BLaER1 treated with 17β-estradiol and CSF1 and Interleukin-3, amounts not matched to agents 10 nM and 100 nM (cell line): Measurements from ENCODE around the gene LYAR.
A peak's percentile ranks its signal among the peaks of the same experiment; 100 is the strongest.
"Not testable (repeated sequence)": the region's sequence is repeated elsewhere in the genome, so short reads cannot be mapped to it uniquely, and the experiment has no call there.

ENCODE experiments used
- H3K27ac ChIP-seq, 11 experiments: shearing (Covaris generic); formaldehyde crosslinking; 2 replicates each; pipeline ENCODE4 v1.8.1; 2022
- H3K27me3 ChIP-seq, 11 experiments: shearing (Covaris generic); formaldehyde crosslinking; 2 replicates each; pipeline ENCODE4 v1.8.1; 2022
- H3K36me3 ChIP-seq, 11 experiments: shearing (Covaris generic); formaldehyde crosslinking; 2 replicates each; pipeline ENCODE4 v1.8.1; 2022
- H3K4me1 ChIP-seq, 10 experiments: shearing (Covaris generic); formaldehyde crosslinking; 2 replicates each; pipeline ENCODE4 v1.8.1; 2022
- H3K4me2 ChIP-seq, 11 experiments: shearing (Covaris generic); formaldehyde crosslinking; 2 replicates each; pipeline ENCODE4 v1.8.1; 2022
- H3K4me3 ChIP-seq, 10 experiments: shearing (Covaris generic); formaldehyde crosslinking; 2 replicates each; pipeline ENCODE4 v1.8.1; 2022
- H3K9ac ChIP-seq, 11 experiments: shearing (Covaris generic); formaldehyde crosslinking; 2 replicates each; pipeline ENCODE4 v1.8.1; 2022
- H3K9me3 ChIP-seq, 11 experiments: shearing (Covaris generic); formaldehyde crosslinking; replicated peaks in 1 of 11; 2 replicates each; pipeline ENCODE4 v1.8.1; 2022
- H4K20me1 ChIP-seq, 11 experiments: shearing (Covaris generic); formaldehyde crosslinking; 2 replicates each; pipeline ENCODE4 v1.8.1; 2022
- Cebpa-rat ChIP-seq, 11 experiments: shearing (Covaris generic); IDR thresholded peaks; 2 replicates each; pipeline ENCODE4 v1.8.1; 2022

LYAR gene

DNA sequence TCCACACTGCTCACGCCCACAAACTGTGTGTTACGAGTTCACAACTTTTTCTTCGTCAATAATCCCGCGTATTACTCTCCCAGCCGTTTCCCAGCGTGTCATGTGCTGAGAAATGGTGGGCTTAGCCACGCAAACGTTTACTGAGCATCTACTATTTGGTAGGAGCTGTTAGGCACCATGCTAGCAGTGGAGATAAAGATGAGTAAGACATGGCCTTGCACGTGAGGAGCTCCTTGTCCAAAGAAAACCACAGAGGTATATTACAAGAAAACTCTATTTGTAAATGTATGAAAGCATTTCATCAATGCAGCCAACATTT, 41.1 kb downstream of the LYAR start:
- H4K20me1 ChIP-seq = no peaks in the 10 kb centered on the region
- H3K27me3 ChIP-seq = peaks cover 3 to 33% (median 29%) of the 10 kb centered on the region in 11 experiments; a peak in 20 of 22 replicates
- H3K4me2 ChIP-seq = peak overlapping the region; percentile 61 to 86 (median 72)
- no peak for TF ChIP-seq Cebpa-rat (IDR thresholded peaks at IDR 0.05)
- peak overlapping the region; percentile 64 to 81 (median 72) for H3K4me3 ChIP-seq
- peak overlapping the region in 10 of 11 experiments; percentile 82 to 90 (median 85); a peak in 20 of 22 replicates for H3K9ac ChIP-seq
- H3K36me3 ChIP-seq = peaks cover 0 to 20% (median 11%) of the 10 kb centered on the region in 11 experiments; a peak in 12 of 22 replicates
- peaks cover 0 to 6% (median 0%) of the 10 kb centered on the region in 11 experiments; a peak in 2 of 22 replicates for H3K9me3 ChIP-seq
- H3K4me1 ChIP-seq = peaks cover 6 to 19% (median 10%) of the 10 kb centered on the region in 10 experiments; a peak in 17 of 20 replicates
- H3K27ac ChIP-seq = peak overlapping the region in 10 of 11 experiments; percentile 76 to 89 (median 82); a peak in 19 of 22 replicates

DNA sequence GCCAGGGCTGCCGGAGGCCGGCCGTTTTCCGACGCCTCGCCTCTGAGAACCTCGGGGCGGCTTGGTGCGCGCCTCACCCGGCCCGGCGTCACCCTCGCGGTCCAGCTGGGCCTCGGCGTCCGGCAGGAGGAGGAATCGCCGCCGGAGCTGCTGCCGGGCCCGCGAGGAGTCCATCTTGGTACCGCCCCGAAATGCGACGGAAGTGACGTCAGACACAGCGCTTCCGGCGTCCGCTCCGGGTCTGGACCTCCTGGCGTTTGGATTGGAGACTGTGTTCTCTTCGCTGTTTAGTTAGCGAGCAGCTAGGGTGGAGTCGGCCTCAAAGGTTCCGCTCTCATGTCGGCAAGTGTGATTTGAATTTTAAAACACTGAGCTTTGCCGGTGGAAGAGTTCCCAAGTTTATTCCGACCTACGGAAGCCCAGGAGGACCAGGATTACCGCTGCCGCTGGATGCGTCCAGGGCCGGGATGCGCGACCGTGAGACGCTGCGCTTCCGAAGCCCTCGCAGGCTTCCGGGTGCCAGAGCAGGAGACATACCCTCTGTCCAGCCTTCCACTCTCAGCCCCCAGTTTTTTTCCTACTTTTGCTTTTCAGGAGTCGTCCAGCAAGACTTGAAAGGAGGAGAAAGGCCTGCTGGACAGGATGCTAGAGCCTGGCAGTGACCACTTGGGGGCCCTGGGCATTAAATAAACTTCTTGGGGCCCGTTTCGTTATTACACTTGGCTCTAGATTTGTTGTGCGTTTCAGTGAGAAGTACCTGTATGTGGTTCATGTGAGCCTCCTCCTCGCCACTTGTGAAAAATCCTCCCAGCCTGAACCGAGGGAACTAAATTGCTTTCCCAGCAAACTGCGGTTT, 41.7 kb downstream of the LYAR start, which contains the start of gene TMEM128:
TSS of gene TMEM128 (minus strand) at position 195 of the 856 bp plus-strand sequence. CDS start at position 174, 21 bp downstream.
- Histone ChIP-seq H4K20me1 (no peaks in the 10 kb centered on the region), H3K9ac (peak within 1 kb of the TSS; percentile 79 to 90 (median 85)), H3K27me3 (peaks cover 3 to 33% (median 29%) of the 10 kb centered on the region in 11 experiments; a peak in 20 of 22 replicates), H3K9me3 (peaks cover 0 to 6% (median 0%) of the 10 kb centered on the region in 11 experiments; a peak in 2 of 22 replicates), H3K27ac (peak within 1 kb of the TSS; percentile 76 to 89 (median 81)), H3K4me1 (peaks cover 6 to 19% (median 10%) of the 10 kb centered on the region in 10 experiments; a peak in 17 of 20 replicates), H3K36me3 (peaks cover 0 to 25% (median 15%) of the 10 kb centered on the region in 11 experiments; a peak in 12 of 22 replicates), H3K4me3 (peak within 1 kb of the TSS; percentile 64 to 81 (median 72)), H3K4me2 (peak within 1 kb of the TSS; percentile 61 to 86 (median 72))
- TF ChIP-seq Cebpa-rat (IDR thresholded peaks at IDR 0.05) = no peak

DNA sequence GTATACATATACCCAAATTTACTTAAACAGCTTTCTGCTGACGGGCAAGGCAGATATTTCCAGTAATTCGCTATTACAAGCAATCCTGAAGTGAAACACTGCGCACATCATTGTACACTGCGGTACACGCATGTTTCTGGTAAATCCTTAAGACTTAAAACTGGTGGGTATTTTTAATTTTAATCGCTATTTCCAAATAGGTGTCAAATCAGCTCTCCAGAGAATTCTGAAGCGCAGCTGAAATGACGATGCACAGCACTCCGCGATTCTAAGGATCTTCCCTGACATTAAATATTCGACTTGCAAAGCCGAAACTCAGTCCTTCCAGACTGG, 42.3 kb downstream of the LYAR start:
- peaks cover 0 to 6% (median 0%) of the 10 kb centered on the region in 11 experiments; a peak in 2 of 22 replicates for H3K9me3 ChIP-seq
- peak overlapping the region; percentile 61 to 86 (median 72) for H3K4me2 ChIP-seq
- H3K4me1 ChIP-seq = peaks cover 6 to 19% (median 10%) of the 10 kb centered on the region in 10 experiments; a peak in 17 of 20 replicates
- H3K27ac ChIP-seq = peak overlapping the region; percentile 76 to 89 (median 81)
- H4K20me1 ChIP-seq = no peaks in the 10 kb centered on the region
- no peak for TF ChIP-seq Cebpa-rat (IDR thresholded peaks at IDR 0.05)
- peak overlapping the region; percentile 64 to 81 (median 72) for H3K4me3 ChIP-seq
- H3K36me3 ChIP-seq = peaks cover 0 to 28% (median 15%) of the 10 kb centered on the region in 11 experiments; a peak in 12 of 22 replicates
- H3K27me3 ChIP-seq = peaks cover 3 to 33% (median 29%) of the 10 kb centered on the region in 11 experiments; a peak in 20 of 22 replicates
- peak overlapping the region; percentile 79 to 90 (median 85) for H3K9ac ChIP-seq

DNA sequence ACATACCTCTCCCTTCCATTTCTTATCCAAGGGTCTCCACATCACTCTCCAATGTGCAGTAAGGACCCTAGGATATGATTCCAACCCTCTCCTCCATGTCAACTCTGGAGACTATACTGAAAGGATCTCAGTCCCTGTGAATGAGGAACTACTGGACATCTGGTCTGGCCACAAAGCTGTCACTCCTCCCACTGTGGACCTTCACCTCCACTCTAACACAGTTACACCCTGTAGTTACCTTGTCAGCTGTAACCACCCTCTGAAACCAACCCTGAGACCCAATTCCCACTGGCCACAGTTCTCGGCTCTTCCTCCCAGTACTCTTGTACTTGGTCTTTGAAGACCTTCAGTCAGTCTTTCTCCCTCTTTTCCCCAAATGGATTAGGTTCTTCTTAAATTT, 44.8 kb downstream of the LYAR start:
- peaks cover 0 to 45% (median 18%) of the 10 kb centered on the region in 11 experiments; a peak in 14 of 22 replicates for H3K36me3 ChIP-seq
- TF ChIP-seq Cebpa-rat (IDR thresholded peaks at IDR 0.05) = no peak
- no peak overlapping the region; a peak in 1 of 22 replicates for H3K4me2 ChIP-seq
- peaks cover 6 to 19% (median 10%) of the 10 kb centered on the region in 10 experiments; a peak in 17 of 20 replicates for H3K4me1 ChIP-seq
- H3K9ac ChIP-seq = no peak overlapping the region
- peaks cover 0 to 6% (median 0%) of the 10 kb centered on the region in 11 experiments; a peak in 2 of 22 replicates for H3K9me3 ChIP-seq
- H3K27me3 ChIP-seq = peaks cover 3 to 33% (median 29%) of the 10 kb centered on the region in 11 experiments; a peak in 20 of 22 replicates
- H3K4me3 ChIP-seq = no peak overlapping the region
- H4K20me1 ChIP-seq = no peaks in the 10 kb centered on the region
- H3K27ac ChIP-seq = no peak overlapping the region

DNA sequence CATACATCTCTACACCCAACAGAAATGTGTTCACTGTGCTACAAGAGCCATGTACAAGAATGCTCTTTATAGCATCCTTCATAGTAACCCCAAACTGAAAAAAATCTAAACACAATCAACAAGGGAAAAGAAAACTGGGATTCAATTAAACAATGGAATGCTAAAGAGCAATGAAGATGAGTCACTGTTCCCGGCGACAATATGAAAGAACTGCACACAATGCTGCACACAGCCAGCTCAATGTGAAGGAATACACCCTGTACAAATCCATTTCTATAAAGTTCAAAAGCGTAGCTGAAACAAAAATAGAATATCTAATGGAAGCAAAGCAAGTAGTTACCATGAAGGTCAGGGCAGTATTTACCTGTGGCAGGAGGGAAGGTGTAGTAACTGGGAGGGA, 50.4 kb downstream of the LYAR start:
- Histone ChIP-seq H3K4me1 (peaks cover 0 to 12% (median 0%) of the 10 kb centered on the region in 10 experiments; a peak in 2 of 20 replicates), H3K36me3 (peaks cover 0 to 66% (median 16%) of the 10 kb centered on the region in 11 experiments; a peak in 13 of 22 replicates)
- not testable (repeated sequence) for H3K27me3 ChIP-seq, H3K27ac ChIP-seq, H4K20me1 ChIP-seq, H3K9me3 ChIP-seq, H3K4me2 ChIP-seq, H3K9ac ChIP-seq, H3K4me3 ChIP-seq

DNA sequence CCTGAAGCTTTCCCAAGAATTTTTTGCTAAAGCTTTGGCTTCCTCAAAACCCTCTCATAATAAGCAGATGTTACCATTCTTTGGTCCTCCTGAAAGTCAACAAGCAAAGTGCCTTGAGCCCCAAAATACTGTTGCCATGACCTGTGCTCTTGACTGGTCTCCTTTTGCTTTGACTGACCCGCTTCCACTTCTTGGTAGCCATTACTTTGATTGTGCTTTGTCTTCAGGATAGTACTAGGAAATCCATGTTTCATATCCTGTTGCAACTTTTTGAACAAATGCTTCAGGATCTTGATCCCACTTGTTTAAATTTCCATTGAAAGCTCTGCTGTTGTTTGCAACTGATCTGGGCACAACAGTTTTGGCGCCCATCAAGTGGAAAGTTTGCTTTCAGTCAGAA, 56.3 kb downstream of the LYAR start:
- Histone ChIP-seq H3K4me2 (no peak overlapping the region), H4K20me1 (no peaks in the 10 kb centered on the region), H3K27me3 (no peaks in the 10 kb centered on the region), H3K4me3 (no peak overlapping the region), H3K9me3 (peaks cover 14 to 25% (median 18%) of the 10 kb centered on the region in 11 experiments), H3K9ac (no peak overlapping the region), H3K27ac (no peak overlapping the region), H3K4me1 (peaks cover 0 to 12% (median 0%) of the 10 kb centered on the region in 10 experiments; a peak in 2 of 20 replicates), H3K36me3 (peaks cover 0 to 21% (median 0%) of the 10 kb centered on the region in 11 experiments; a peak in 6 of 22 replicates)
- TF ChIP-seq Cebpa-rat (IDR thresholded peaks at IDR 0.05) = no peak

DNA sequence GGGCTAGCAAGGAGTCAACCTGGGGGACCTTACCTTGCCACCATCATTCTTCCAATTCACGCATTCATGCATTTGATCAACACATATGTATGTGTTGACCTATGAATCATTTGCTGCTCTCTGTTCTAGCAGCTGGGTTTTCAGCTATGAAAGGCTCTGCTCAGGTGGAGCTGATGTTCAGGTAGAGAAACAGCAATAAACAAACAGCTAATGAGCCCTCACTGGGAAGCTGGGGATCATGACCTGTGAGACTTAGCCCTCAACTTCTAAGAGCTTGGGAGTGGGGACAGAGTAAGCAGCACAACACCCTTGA, 61.6 kb downstream of the LYAR start:
- Histone ChIP-seq H3K36me3 (peaks cover 0 to under 1% (median 0%) of the 10 kb centered on the region in 11 experiments; a peak in 1 of 22 replicates), H3K4me1 (no peaks in the 10 kb centered on the region), H3K4me3 (no peak overlapping the region), H4K20me1 (no peaks in the 10 kb centered on the region), H3K9me3 (peaks cover 9 to 32% (median 19%) of the 10 kb centered on the region in 11 experiments), H3K4me2 (no peak overlapping the region), H3K27me3 (no peaks in the 10 kb centered on the region), H3K27ac (no peak overlapping the region), H3K9ac (no peak overlapping the region)
- no peak for TF ChIP-seq Cebpa-rat (IDR thresholded peaks at IDR 0.05)

DNA sequence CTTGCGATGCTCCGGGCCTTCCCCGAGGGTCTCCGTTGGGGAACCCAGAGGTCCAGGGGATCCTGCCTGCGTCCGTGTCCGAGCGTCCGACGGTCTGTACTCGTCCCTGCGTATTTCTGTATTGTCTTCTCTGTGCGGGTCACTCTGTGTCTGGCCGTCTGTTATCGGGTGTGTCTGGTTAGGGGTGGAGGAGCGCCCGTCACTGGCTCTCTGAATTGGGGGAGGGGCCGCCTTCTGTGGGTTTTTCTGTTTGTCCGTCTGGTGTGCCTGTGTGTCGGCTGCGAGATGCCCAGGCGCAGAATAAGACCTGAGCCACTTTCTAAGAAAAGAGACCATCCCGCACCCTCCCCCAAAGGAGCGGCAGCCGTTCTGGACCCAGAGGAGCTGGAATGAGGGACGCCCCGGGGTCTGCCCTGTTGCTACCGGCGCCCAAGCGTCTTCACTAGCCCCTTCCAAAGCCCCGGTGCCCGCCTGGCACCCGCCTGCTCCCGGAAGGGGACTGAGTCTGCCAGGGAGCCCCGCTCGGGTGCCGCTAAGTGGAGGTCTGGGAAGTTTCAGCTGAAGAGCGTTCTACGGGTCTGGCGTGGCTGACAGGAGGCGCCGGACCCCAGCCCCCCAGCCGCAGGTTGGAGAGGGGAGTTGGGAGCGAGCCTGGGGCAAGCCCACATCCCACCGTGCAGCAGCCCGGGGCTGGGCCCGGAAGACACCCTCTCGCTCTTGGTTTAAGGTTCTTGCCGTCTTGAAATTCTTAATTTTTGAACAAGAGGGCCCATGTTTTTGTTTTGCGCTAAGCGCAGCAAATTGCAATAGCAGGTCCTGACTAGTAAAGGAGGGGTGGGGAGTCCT, 62.2 kb downstream of the LYAR start:
- H3K9me3 ChIP-seq = peaks cover 3 to 26% (median 14%) of the 10 kb centered on the region in 11 experiments; a peak in 18 of 22 replicates
- no peak overlapping the region for H3K9ac ChIP-seq
- no peaks in the 10 kb centered on the region for H3K36me3 ChIP-seq
- no peak for TF ChIP-seq Cebpa-rat (IDR thresholded peaks at IDR 0.05)
- no peaks in the 10 kb centered on the region for H3K27me3 ChIP-seq
- no peaks in the 10 kb centered on the region for H3K4me1 ChIP-seq
- H4K20me1 ChIP-seq = no peaks in the 10 kb centered on the region
- no peak overlapping the region for H3K4me2 ChIP-seq
- H3K27ac ChIP-seq = no peak overlapping the region
- no peak overlapping the region for H3K4me3 ChIP-seq
